ENCODE data around the gene SBF2.
"Not testable (repeated sequence)": the region's sequence is repeated elsewhere in the genome, so short reads cannot be mapped to it uniquely, and the experiment has no call there.

- TF ChIP-seq PHF8 (CRISPR knock-in tag; IDR thresholded peaks at IDR 0.05); JUNB (CRISPR knock-in tag; IDR thresholded peaks at IDR 0.05; ENCODE audit: borderline replicate concordance); POLR2A (IDR thresholded peaks at IDR 0.05; ENCODE audit: insufficient read depth in 1 of 2, low read depth in 2 of 2, low read length in 2 of 2); CTCF (CRISPR knock-in tag; IDR thresholded peaks at IDR 0.05); RBM22 (optimal IDR thresholded peaks at IDR 0.05; ENCODE audit: low read length); EZH2 (conservative IDR thresholded peaks at IDR 0.05; ENCODE audit: low read depth, low read length); ZNF282 (IDR thresholded peaks at IDR 0.05; ENCODE audit: partially characterized antibody); KDM6A (CRISPR knock-in tag; IDR thresholded peaks at IDR 0.05; ENCODE audit: low read depth); ISX (CRISPR knock-in tag; conservative IDR thresholded peaks at IDR 0.05): not testable (repeated sequence)
Measured at GRCh38 chr11:10264716-10265115, 29.3 kb downstream of the SBF2 start.
